Measurements from ENCODE around the gene MFAP4.

MFAP4 gene

DNA sequence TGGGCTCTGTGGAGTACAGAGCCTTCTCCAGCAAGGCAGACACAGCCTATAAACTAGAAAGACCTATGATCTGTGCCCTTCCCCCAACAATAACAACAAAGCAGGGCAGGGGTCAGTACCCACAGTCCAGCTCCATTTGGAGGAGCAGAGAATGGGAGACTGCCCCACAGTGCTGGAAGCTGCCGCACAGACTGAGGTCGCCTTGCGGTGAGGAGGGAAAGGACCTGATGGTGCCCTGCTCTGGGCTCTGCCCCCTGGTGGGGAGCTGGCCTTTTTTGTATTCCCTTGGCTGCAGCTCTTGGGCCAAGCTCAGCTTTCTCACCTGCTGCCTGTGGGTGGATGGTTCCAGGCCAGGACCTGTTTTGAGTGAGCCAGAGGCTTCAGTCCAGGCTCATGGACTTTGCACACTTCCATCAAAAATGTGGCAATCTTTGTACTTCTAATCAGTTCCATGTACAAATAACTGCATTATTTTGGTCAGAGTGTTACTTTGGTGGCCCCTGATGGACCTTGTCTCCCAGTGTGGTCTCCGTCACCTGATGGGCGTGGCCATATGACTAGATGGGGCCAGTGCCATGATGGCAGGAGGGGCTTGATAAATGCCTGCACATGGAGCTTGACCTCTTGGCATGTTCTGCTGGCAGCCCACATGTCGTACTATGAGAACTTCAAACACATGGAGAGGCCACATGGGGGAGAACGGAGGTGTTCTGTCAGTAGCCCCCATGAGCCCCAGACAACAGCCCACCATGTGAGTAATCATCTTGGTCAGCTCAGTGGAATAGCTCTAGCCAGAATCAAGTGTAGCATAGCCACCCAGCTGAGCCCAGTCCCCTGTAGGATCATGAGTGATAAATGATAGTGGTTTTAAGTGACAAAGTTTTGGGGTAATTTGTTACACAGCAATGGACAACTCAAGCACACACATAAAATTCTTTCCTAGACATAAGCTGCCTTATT is 48.7 kb downstream of the MFAP4 start:
- Histone ChIP-seq H2BK5ac (ENCODE audit: low read depth, low read length, poor library complexity, severe bottlenecking) (no peak overlapping the region), H3K27me3 (ENCODE audit: control insufficient read depth in 1 of 2, insufficient read depth in 1 of 2, low read length in 2 of 2) (no peaks in the 10 kb centered on the region), H2BK12ac (ENCODE audit: low read length in 2 of 2) (no peak overlapping the region), H3K9me3 (ENCODE audit: control insufficient read depth, low read length) (no peaks in the 10 kb centered on the region), H2AK5ac (ENCODE audit: low read length, severe bottlenecking) (no peak overlapping the region), H4K8ac (ENCODE audit: low read length) (no peak overlapping the region), H3K23ac (ENCODE audit: low read length in 2 of 2) (no peak overlapping the region), H3K4me3 (ENCODE audit: insufficient read depth in 1 of 2, low read depth in 1 of 2, low read length in 2 of 2) (no peak overlapping the region), H4K91ac (ENCODE audit: low read length) (no peak overlapping the region), H3K79me1 (replicated peaks; ENCODE audit: low read length, poor library complexity, severe bottlenecking) (peaks cover 9% of the 10 kb centered on the region), H3K4me1 (ENCODE audit: control insufficient read depth, insufficient read depth, low read depth, low read length) (peaks cover 27% of the 10 kb centered on the region), H3K27ac (ENCODE audit: low read length, poor library complexity, severe bottlenecking) (no peak overlapping the region), H3K9ac (ENCODE audit: low read length) (no peak overlapping the region), H3K4ac (ENCODE audit: low read depth in 1 of 2, low read length in 2 of 2) (no peak overlapping the region), H3K18ac (ENCODE audit: low read depth in 1 of 2, low read length in 2 of 2) (no peak overlapping the region), H2BK15ac (ENCODE audit: low read depth, poor library complexity, severe bottlenecking) (no peak overlapping the region), H2BK120ac (ENCODE audit: low read depth, low read length) (no peak overlapping the region), H3K4me2 (ENCODE audit: low read length, poor library complexity, severe bottlenecking) (no peak overlapping the region), H2AFZ (ENCODE audit: low read depth, low read length) (no peak overlapping the region), H3K14ac (ENCODE audit: low read length in 2 of 2) (no peak overlapping the region), H3K36me3 (ENCODE audit: control insufficient read depth in 1 of 2, insufficient read depth in 2 of 2, low read depth in 1 of 2, low read length in 2 of 2) (peaks cover 35 to 39% of the 10 kb centered on the region in 2 experiments)
- WGBS, result 92% methylated on average over 7 of the region's 7 CpGs
- DNase-seq, result peak; percentile 44

DNA sequence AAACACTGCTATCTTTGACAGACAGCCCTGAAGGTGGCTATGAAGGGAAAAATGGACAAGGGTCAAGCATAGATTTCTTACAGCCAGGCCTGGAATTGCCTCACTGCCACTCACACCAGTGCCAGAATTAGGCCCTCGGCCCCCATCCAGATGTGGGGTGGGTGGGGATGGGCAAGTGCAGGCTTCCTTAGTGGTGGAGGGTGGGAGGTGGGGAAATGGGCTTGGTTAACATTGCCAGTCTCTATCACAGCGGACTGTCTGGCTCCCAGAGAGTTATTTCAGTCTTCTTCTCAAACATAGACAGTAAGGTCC is 49.3 kb downstream of the MFAP4 start:
- no peak overlapping the region for H2BK15ac ChIP-seq (ENCODE audit: low read depth, poor library complexity, severe bottlenecking)
- no peak for DNase-seq
- H2BK12ac ChIP-seq (ENCODE audit: low read length in 2 of 2), result no peak overlapping the region
- no peak overlapping the region for H3K14ac ChIP-seq (ENCODE audit: low read length in 2 of 2)
- H2AFZ ChIP-seq (ENCODE audit: low read depth, low read length), result no peak overlapping the region
- H2BK120ac ChIP-seq (ENCODE audit: low read depth, low read length), result no peak overlapping the region
- H3K18ac ChIP-seq (ENCODE audit: low read depth in 1 of 2, low read length in 2 of 2), result no peak overlapping the region
- H3K36me3 ChIP-seq (ENCODE audit: control insufficient read depth in 1 of 2, insufficient read depth in 2 of 2, low read depth in 1 of 2, low read length in 2 of 2), result peaks cover 41 to 42% of the 10 kb centered on the region in 2 experiments
- no peak overlapping the region for H3K4ac ChIP-seq (ENCODE audit: low read depth in 1 of 2, low read length in 2 of 2)
- no peak overlapping the region for H3K27ac ChIP-seq (ENCODE audit: low read length, poor library complexity, severe bottlenecking)
- H2AK5ac ChIP-seq (ENCODE audit: low read length, severe bottlenecking), result no peak overlapping the region
- H3K79me1 ChIP-seq (replicated peaks; ENCODE audit: low read length, poor library complexity, severe bottlenecking), result peaks cover 15% of the 10 kb centered on the region
- 100% methylated on average over 1 of the region's 2 CpGs for WGBS
- no peak overlapping the region for H4K91ac ChIP-seq (ENCODE audit: low read length)
- no peak overlapping the region for H4K8ac ChIP-seq (ENCODE audit: low read length)
- H3K4me1 ChIP-seq (ENCODE audit: control insufficient read depth, insufficient read depth, low read depth, low read length), result peaks cover 27% of the 10 kb centered on the region
- H3K23ac ChIP-seq (ENCODE audit: low read length in 2 of 2), result no peak overlapping the region
- no peak overlapping the region for H2BK5ac ChIP-seq (ENCODE audit: low read depth, low read length, poor library complexity, severe bottlenecking)
- H3K4me3 ChIP-seq (ENCODE audit: insufficient read depth in 1 of 2, low read depth in 1 of 2, low read length in 2 of 2), result no peak overlapping the region
- no peak overlapping the region for H3K9ac ChIP-seq (ENCODE audit: low read length)
- no peak overlapping the region for H3K4me2 ChIP-seq (ENCODE audit: low read length, poor library complexity, severe bottlenecking)
- no peaks in the 10 kb centered on the region for H3K27me3 ChIP-seq (ENCODE audit: control insufficient read depth in 1 of 2, insufficient read depth in 1 of 2, low read length in 2 of 2)
- no peaks in the 10 kb centered on the region for H3K9me3 ChIP-seq (ENCODE audit: control insufficient read depth, low read length)

DNA sequence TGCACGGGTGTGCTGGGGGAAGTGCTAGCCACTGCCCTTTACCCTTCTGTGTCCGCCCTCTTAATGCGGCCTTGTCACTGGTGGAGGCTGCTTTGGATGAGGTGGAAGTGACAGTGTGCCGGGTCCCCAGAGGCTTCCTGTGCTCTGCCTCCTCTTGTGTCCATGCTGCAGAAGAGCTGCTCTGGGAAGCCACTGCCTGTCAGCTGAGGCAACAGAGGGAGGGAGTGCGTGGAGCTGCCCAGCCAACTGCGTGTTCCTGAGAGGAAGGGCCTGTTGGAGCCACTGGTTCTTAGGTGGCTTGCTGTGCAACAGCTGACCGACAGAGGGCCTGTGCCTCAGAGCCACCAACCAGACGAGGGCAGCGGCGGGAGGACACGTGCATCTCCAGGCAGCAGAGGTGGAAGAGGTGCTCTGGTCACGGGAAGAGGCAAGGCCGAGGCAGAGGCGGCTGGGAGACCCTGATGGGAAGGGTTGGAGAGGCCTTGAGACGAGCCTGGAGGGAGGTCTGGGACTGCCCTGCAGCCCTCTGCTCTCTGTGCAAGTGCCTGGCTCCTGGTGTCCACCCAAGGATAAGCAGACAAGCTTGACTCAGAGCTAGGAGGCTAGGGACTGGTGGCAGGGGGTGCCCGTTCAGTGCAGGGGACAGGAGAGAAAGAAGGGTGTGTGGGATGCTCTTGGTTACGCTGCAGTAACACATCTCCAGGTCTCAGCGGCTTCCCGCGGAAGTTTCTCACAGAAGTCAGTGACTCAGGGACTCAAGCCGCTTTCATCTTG is 49.9 kb downstream of the MFAP4 start:
- no peak overlapping the region for H3K4ac ChIP-seq (ENCODE audit: low read depth in 1 of 2, low read length in 2 of 2)
- H3K4me1 ChIP-seq (ENCODE audit: control insufficient read depth, insufficient read depth, low read depth, low read length), result peaks cover 27% of the 10 kb centered on the region

More for the DNA sequence above, 49.9 kb downstream of the MFAP4 start:
- Histone ChIP-seq H3K23ac (ENCODE audit: low read length in 2 of 2) (no peak overlapping the region), H3K36me3 (ENCODE audit: control insufficient read depth in 1 of 2, insufficient read depth in 2 of 2, low read depth in 1 of 2, low read length in 2 of 2) (peaks cover 42 to 46% of the 10 kb centered on the region in 2 experiments), H3K4me2 (ENCODE audit: low read length, poor library complexity, severe bottlenecking) (no peak overlapping the region), H3K4me3 (ENCODE audit: insufficient read depth in 1 of 2, low read depth in 1 of 2, low read length in 2 of 2) (no peak overlapping the region), H2BK120ac (ENCODE audit: low read depth, low read length) (peak overlapping the region; percentile 11), H3K27me3 (ENCODE audit: control insufficient read depth in 1 of 2, insufficient read depth in 1 of 2, low read length in 2 of 2) (no peaks in the 10 kb centered on the region), H2BK15ac (ENCODE audit: low read depth, poor library complexity, severe bottlenecking) (no peak overlapping the region), H2AFZ (ENCODE audit: low read depth, low read length) (no peak overlapping the region), H2AK5ac (ENCODE audit: low read length, severe bottlenecking) (no peak overlapping the region), H3K9ac (ENCODE audit: low read length) (no peak overlapping the region), H4K8ac (ENCODE audit: low read length) (peak overlapping the region; percentile 3), H3K9me3 (ENCODE audit: control insufficient read depth, low read length) (no peaks in the 10 kb centered on the region), H2BK12ac (ENCODE audit: low read length in 2 of 2) (peak overlapping the region in 1 of 2 experiments; percentile 45), H2BK5ac (ENCODE audit: low read depth, low read length, poor library complexity, severe bottlenecking) (no peak overlapping the region), H3K14ac (ENCODE audit: low read length in 2 of 2) (no peak overlapping the region), H3K18ac (ENCODE audit: low read depth in 1 of 2, low read length in 2 of 2) (no peak overlapping the region), H4K91ac (ENCODE audit: low read length) (peak overlapping the region; percentile 58), H3K27ac (ENCODE audit: low read length, poor library complexity, severe bottlenecking) (no peak overlapping the region), H3K79me1 (replicated peaks; ENCODE audit: low read length, poor library complexity, severe bottlenecking) (peaks cover 16% of the 10 kb centered on the region)
- 72% methylated on average over 21 of the region's 21 CpGs for WGBS
- peak; percentile 28 for DNase-seq

Data from mesenchymal stem cell (in vitro differentiated cells and primary cell).